GM18498 (cell line): Measurements from ENCODE around the gene UHRF1.
"Not testable (repeated sequence)": the region's sequence is repeated elsewhere in the genome, so short reads cannot be mapped to it uniquely, and the experiment has no call there.

ENCODE experiments used
- ATAC-seq: cut with Tn5 transposase; IDR thresholded peaks from one replicate; pipeline ENCODE4 v1.9.1; 2021; ENCODE audit warnings: mild to moderate bottlenecking, moderate library complexity; ENCODE audit not compliant: unreplicated experiment

Gene UHRF1

DNA sequence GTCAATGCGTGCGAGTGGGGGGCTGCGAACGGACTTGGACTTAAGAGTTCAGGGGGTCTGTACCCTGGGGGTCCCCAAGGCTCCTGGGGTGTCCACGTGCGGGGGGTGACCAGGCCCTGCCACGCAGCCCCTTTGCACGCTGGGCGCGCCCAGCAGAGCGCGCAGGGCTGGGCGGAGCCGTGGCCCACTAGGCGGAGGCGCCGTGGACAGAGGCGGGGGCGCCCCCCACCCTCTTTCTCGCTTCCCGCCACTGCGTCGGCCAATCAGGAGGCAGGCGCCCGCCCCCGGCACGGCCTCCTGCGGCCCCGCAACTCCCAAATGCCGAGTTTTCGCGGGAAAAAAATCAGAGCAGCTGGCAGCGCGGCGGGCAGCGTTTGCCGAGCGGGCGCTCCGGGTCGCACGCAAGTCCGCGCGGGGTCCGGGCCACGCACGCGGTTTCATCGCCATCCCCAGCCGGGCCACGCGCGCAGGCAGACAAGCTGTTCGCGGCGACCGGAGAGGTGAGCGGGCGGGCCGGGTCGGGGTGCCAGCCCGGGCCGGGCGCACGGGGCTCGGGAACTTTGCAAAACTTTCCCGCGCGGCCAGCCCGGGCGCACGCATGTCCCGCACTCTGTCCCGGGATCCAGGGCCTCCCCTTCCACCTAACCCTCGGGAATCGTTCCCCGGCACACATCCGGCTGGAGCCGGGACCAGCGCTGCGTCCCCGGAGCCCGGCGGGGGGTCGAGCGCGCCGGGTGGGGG lies at the start of gene UHRF1:
UHRF1 (plus strand) TSS at position 346 of the 741 bp plus-strand sequence. CDS start 1,385 bp downstream, outside the sequence.
- peak; percentile 25 for ATAC-seq

DNA sequence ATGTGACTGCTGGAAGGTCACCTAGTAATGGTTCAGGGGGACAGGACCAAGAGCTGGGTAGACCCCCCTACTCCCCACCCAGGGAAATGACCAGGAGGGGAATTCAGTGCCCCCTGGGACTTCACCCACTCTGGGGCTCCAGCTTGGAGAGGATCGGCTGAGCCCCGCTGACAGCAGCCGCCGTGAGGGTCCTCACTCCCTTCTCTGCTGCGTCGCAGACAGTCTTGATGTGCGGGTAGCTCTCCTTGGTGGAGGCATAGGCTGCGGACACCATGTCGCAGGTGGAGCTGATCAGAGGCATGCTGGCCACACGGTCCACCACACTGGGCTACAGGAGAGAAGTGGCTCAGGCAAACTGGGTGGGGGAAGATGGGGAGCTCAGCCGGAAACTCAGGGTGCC lies 49.6 kb upstream of the UHRF1 start:
- ATAC-seq = no peak

DNA sequence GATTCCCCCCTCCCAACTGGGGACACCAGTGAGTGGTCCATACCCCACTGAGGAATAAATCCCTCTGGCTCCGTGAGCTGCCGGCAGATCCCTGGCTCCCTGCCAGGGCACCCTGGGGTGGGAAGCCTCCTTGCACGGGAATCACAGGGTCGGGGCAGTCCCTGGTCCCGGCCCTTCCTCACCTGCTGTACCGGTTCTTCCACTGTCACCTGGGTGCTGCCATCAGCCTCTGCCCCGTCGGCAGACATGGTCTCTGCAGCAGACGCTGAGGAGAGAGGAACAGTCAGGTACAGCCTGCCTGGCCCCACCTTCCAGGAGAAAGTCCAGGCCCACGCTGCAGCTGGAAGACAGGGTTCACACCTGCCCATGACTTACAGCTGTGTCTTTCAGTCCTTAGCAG lies 48.2 kb upstream of the UHRF1 start:
- ATAC-seq = no peak

DNA sequence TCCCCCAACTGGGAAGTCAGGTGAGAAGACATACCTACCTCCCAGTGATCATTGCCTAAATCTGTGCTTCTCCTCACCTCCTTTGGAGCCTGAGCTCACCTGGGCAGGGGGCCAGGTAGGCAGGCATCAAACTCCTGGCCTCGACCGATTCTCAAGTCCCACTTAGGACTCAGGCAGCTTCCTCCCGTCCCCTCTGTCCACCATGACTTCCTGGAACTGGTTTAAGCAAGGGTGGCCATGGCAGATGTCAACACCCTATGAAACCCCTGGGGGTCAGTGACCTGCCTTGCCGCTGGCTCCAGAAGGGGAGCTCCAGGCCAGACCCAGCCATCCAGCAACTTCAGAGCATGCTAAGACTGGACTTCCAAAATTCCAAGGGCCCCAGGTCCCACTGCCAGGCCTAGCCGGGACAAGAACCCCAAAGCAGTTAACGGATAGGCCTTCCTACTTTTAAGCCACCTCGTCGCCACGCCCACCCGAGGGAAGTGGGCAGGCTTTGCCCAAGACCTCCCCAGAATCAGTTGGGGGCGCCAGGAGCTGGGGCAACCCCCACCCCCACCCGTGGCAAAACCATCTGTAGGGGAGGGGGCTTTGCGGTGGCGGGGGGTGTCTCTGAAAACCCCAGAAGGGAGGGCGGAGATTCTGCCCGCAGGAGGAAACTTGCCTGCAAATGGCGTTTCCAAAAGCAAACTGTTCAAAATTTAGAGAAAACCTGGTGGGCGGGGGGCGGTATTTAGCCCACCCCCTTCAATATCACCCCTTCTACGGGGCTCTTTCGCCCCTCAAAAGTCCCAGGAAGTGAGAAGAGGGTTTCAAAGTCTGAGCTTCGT lies 42.5 kb upstream of the UHRF1 start:
- ATAC-seq = no peak

DNA sequence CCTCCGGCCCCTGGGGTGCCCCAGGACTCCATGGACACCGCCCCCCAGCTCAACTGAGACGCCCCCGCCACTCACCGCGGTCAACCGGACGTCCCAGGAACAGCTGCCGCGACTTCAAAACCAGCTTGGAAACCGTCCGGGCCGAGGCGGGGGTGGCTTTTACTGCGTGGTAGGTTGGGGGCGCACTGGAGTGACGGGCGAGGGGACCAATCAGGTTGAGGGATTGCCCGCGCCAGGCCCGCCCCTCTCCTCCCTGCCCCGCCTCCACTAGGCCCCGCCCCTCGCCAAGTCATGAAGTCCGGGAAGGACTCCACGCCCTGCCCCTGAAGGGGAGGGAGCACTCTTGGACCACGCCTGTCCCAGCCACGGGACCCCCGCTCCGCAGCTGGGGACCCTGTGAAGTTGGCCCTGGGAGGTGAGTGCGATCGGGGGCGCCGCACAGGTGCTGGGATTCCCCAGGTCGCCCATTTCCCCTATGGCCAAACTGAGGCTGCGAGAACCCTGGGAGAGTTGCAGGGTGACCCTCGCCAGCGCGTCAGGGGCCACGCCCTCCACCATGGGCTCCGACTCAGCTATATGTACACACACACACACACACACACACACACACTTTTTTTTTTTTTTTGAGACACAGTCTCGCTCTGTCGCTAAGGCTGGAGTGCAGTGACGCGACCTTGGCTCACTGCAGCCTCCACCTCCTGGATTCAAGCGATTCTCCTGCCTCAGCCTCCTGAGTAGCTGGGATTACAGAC lies 41.6 kb upstream of the UHRF1 start, which contains the start of gene PLIN3:
PLIN3 (minus strand) TSS at position 134 of the 752 bp plus-strand sequence. CDS start 6,273 bp downstream, outside the sequence.
- ATAC-seq = peak; percentile 89

- no peak for ATAC-seq
These were observed 40.9 kb upstream of the UHRF1 start for GRCh38 chr19:4868286-4868834.

DNA sequence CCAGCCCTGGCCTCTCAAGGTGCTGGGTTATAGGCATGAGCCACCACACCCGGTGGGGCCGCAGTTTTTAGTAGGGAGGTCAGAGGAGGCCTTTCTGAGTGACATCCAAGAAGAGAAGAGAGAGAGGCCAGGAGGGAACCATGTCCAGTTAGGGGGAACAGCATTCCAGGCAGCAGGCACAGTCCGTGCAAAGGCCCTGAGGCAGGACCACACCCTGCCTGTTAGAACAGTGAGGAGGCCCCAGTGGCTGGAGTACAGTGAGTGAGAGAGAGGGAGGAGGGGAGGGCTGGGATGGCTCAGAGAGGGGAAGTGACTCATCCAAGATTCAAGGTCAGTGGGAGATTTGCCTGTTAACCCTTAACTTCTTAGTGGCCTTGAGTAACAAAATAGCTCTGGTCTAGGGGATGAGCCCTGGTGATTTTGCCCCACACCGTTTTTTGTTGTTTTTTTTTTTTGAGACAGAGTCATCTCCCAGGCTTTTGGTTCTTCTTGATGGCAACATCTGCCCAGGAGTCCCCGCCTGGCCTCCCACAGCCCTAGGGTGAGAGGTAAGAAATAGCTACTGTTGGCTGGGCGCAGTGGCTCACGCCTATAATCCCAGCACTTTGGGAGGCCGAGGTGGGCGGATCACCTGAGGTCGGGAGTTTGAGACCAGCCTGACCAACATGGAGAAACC lies 39.1 kb upstream of the UHRF1 start:
- no peak for ATAC-seq

DNA sequence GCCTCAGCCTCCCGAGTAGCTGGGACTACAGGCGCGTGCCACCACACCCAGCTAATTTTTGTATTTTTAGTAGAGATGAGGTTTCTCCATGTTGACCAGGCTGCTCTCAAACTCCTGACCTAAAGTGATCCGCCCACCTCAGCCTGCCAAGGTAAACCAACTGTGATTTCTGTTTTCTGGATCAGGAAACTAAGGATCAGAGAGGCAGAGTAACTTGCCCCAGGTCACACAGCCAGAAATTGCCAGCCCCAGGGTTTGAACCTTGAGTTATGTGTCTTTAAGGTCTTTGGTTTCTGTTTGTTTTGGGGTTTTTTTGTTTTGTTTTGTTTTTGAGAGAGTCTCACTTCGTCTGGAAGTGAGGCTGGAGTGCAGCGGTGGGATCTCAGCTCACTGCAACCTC lies 37.6 kb upstream of the UHRF1 start:
- no peak for ATAC-seq

DNA sequence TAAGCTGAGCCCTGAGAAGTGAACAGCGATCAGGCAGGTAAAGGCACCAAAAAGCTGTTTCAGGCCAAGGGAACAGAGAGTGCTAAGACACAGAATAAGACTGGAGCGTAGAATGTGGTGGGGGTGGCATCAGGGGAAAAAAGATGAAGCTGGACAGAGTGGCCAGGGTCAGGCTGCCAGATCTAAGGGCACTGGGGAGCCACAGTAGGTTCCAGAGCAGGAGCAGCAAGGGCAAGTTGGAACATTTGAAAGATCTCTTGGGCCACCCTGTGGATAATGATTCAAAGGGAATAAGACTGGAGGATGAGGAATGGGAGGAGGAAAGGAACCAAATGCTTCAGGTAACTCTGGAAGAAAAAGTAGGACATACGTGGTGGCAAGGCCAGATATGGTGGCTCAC lies 35.4 kb upstream of the UHRF1 start:
- ATAC-seq = no peak

- ATAC-seq = no peak
These were observed 31.4 kb upstream of the UHRF1 start for GRCh38 chr19:4877753-4878490.

GRCh38 chr19:4878491-4878968 lies 30.8 kb upstream of the UHRF1 start:
- no peak for ATAC-seq

DNA sequence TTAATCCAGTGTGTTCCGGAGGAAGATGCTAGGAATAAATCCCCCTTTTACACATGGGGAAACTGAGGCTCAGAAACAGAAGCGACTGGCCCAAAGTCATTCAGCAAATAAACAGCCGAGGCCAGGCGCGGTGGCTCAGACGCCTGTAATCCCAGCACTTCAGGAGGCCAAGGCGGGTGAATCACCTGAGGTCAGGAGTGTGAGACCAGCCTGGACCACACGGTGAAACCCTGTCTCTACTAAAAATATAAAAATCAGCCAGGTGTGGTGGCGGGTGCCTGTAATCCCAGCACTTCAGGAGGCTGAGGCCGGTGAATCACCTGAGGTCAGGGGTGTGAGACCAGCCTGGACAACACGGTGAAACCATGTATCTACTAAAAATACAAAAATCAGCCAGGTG lies 30.3 kb upstream of the UHRF1 start:
- no peak for ATAC-seq

GRCh38 chr19:4882874-4883273 lies 26.4 kb upstream of the UHRF1 start:
- ATAC-seq = not testable (repeated sequence)

DNA sequence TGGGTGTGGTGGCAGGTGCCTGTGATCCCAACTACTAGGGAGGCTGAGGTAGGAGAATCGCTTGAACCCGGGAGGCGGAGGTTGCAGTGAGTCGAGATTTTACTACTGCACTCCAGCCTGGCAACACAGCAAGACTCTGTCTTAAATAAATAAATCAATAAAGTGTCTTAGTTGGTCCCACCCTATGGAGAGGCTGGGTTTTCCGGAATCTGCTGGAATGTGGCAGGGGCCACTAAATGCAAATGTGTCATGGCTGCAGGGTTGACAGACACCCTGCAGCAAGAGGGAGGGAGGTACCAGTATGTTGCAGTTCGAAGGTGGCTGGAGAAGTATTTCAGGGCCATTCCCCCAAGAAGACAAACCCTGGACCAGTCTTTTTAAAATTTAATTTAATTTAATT lies 24.3 kb upstream of the UHRF1 start:
- ATAC-seq = not testable (repeated sequence)

GRCh38 chr19:4887803-4888202 lies 21.5 kb upstream of the UHRF1 start:
- not testable (repeated sequence) for ATAC-seq

DNA sequence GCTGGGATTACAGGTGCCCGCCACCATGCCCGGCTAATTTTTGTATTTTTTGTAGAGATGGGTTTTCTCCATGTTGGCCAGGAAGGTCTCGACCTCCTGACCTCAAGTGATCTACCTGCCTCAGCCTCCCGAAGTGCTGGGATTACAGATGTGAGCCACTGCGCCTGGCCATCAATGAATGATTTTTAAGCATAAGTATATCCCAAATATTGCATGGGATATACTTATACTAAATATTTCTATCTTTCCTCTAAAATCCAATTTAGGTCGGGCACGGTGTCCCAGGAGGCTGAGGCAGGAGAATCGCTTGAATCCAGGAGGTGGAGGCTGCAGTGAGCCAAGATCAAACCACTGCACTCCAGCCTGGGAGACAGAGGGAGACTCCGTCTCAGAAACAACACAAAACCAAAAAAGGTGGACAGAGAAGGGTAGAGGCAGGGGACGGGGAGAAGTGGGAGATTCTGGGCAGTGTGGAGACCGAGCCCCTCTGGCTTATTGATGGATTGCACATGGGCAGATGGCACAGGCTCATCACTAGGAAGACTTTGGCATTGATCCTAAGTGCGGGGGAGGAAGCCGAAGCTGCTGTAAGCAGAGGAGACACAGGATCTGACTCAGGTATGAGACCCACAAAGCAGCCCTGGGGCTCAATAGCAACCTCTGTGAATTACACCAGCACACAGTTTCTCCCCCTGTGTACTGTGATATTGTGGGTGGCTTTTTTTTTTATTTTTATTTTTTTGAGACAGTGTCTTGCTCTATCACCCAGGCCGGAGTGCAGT lies 20.1 kb upstream of the UHRF1 start:
- ATAC-seq = no peak

- ATAC-seq = no peak
These were observed 18.2 kb upstream of the UHRF1 start for GRCh38 chr19:4891066-4891465.

DNA sequence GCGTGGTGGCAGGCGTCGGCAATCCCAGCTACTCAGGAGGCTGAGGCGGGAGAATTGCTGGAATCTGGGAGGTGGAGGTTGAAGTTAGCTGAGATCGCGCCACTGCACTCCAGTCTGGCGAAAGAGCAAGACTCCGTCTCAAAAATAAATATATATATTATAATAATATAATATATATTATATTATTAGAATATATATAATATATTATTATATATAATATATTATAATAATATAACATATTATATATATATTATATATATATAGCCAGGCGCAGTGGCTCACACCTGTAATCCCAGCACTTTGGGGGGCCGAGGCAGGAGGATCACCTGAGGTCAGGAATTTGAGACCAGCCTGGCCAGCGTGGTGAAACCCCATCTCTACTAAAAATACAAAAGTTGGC lies 16.3 kb upstream of the UHRF1 start:
- not testable (repeated sequence) for ATAC-seq

DNA sequence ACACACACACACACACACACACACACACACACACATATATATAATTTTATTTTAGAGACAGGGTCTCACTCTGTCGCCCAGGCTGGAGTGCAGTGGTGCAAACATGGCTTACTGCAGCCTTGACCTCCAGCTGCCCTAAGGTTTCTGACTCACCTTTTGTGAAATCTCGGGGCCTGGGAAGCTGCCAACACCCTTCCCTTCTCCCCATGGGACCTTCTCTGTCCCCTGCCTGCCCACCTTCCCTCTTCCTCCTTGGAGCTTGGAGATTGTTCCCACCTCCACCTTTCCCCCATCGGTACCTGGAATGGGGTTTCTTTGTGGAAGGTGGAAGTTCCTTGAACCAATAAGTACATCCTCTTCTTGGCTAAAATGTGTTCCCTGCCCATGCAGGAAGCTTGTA lies 12.9 kb upstream of the UHRF1 start:
- no peak for ATAC-seq
